K562 (cell line): ENCODE data around the gene SP100. TPM values are rescaled to one million over a fixed set of nuclear protein-coding genes. Genes with fewer than 3 reads are reported as not detected.

Source experiments
- ATAC-seq: fragments of 200-7000 bp; cut with Tn5 transposase; 3 replicates; pipeline ENCODE4 v1.9.1; 2020; ENCODE audit warnings: moderate library complexity
- BruUV-seq: library from RNA; stranded (reverse); fragments of 400-500 nt; replicated peaks from 2 replicates; lab custom pipeline; 2021; lab: Mats Ljungman, UMichigan
- CTCF ChIA-PET: fragments of 300-600 bp; formaldehyde crosslinking; extraction: SDS; loops from one replicate; lab custom pipeline; 2021; ENCODE audit warnings: low intra/inter-chr PET ratio; lab: Yijun Ruan, JAX
- POLR2A ChIA-PET: fragments of 300-600, 350-650 bp; sonication (Branson Sonifier 250); formaldehyde crosslinking; extraction: SDS; loops from one replicate; lab custom pipeline; 2021; ENCODE audit warnings: antibody characterized with exemption, inconsistent platforms; lab: Yijun Ruan, JAX
- DNase-seq, 4 experiments: peaks; one replicate each; pipeline versions ENCODE4 v3.0.0 to v3.0.0-alpha.2; 2011 to 2018; ENCODE audit warnings: low spot score in 3 of 4, mixed read lengths in 3 of 4; ENCODE audit errors: extremely low read depth in 1 of 4
- FAIRE-seq: peaks from 2 replicates; lab custom pipeline; 2011; peaks lifted over from hg19 to GRCh38; lab: Jason Lieb, UNC
- H2AFZ ChIP-seq: 2 replicates; pipeline ENCODE4 v1.6.0; 2011; ENCODE audit warnings: low read depth, low read length, control low read depth, inconsistent platforms
- H3K27ac ChIP-seq: fragments of 200-600 bp; 3 replicates; pipeline ENCODE4 v1.8.0; 2011; ENCODE audit warnings: low read depth, mild to moderate bottlenecking, control low read depth, inconsistent platforms, low read length, moderate library complexity, mixed read lengths; ENCODE audit errors: extremely low read depth
- H3K27me3 ChIP-seq, 2 experiments: fragments of 300-600 bp in 1 of 2; 2 replicates in 1 of 2; 3 replicates in 1 of 2; pipeline versions ENCODE4 v1.6.0 to v1.8.0; 2011; ENCODE audit warnings: inconsistent platforms in 2 of 2, low read length in 2 of 2, mild to moderate bottlenecking in 1 of 2, mixed read lengths in 1 of 2, moderate library complexity in 1 of 2; ENCODE audit not compliant: control insufficient read depth in 2 of 2, insufficient read depth in 2 of 2
- H3K36me3 ChIP-seq: fragments of 300-600 bp; 3 replicates; pipeline ENCODE4 v1.8.0; 2011; ENCODE audit warnings: mild to moderate bottlenecking, low read length, inconsistent platforms; ENCODE audit not compliant: control insufficient read depth, insufficient read depth
- H3K4me1 ChIP-seq, 2 experiments: fragments of 200-600 bp in 1 of 2; replicated peaks in 1 of 2; 2 replicates in 1 of 2; 3 replicates in 1 of 2; pipeline versions ENCODE4 v1.5.1 to v1.8.0; 2011; ENCODE audit warnings: inconsistent platforms in 2 of 2, low read length in 2 of 2, mild to moderate bottlenecking in 1 of 2, mixed read lengths in 1 of 2, moderate library complexity in 1 of 2; ENCODE audit not compliant: control insufficient read depth in 2 of 2, insufficient read depth in 2 of 2
- H3K4me2 ChIP-seq: 2 replicates; pipeline ENCODE4 v1.6.1; 2011; ENCODE audit warnings: low read length, control low read depth, inconsistent platforms, mixed read lengths; ENCODE audit not compliant: insufficient read depth
- H3K4me3 ChIP-seq: fragments of 200-600 bp; sonication (generic), shearing (Covaris generic); 2 replicates; pipeline ENCODE4 v1.5.1; 2016; ENCODE audit warnings: control low read depth, inconsistent platforms
- H3K79me2 ChIP-seq: fragments of 200-600 bp; 3 replicates; pipeline ENCODE4 v1.8.0; 2011; ENCODE audit warnings: low read length, inconsistent platforms; ENCODE audit not compliant: control insufficient read depth, insufficient read depth
- H3K9ac ChIP-seq, 2 experiments: 2 replicates each; pipeline versions ENCODE4 v1.6.0 to v1.6.1; 2011; ENCODE audit warnings: low read depth in 2 of 2, low read length in 2 of 2, control low read depth in 1 of 2, inconsistent platforms in 1 of 2, mild to moderate bottlenecking in 1 of 2, mixed read lengths in 1 of 2; ENCODE audit not compliant: insufficient read depth in 1 of 2
- H3K9me1 ChIP-seq: one replicate; pipeline ENCODE4 v1.6.0; 2011; ENCODE audit warnings: inconsistent platforms, mild to moderate bottlenecking, low read length, moderate library complexity; ENCODE audit not compliant: control insufficient read depth, insufficient read depth
- H3K9me3 ChIP-seq: replicated peaks from 2 replicates; pipeline ENCODE4 v1.5.1; 2011; ENCODE audit warnings: low read depth, low read length, inconsistent platforms; ENCODE audit not compliant: control insufficient read depth, insufficient read depth
- H4K20me1 ChIP-seq: replicated peaks from 2 replicates; pipeline ENCODE4 v1.6.1; 2011; ENCODE audit warnings: low read length, inconsistent platforms, mixed read lengths; ENCODE audit not compliant: control insufficient read depth, insufficient read depth
- CBFA2T2 ChIP-seq: fragments of 450-650 bp; conservative IDR thresholded peaks from 2 replicates; pipeline ENCODE4 v1.6.1; 2017; ENCODE audit warnings: mild to moderate bottlenecking
- ETV6 ChIP-seq, 3 experiments: fragments of 150-350 bp in 1 of 3; sonication (generic) in 1 of 3; formaldehyde crosslinking in 1 of 3; IDR thresholded peaks; 2 replicates each; pipeline versions ENCODE4 v1.6.1 to v1.8.0; 2014 to 2022; ENCODE audit warnings: borderline replicate concordance in 2 of 3, low read depth in 2 of 3, antibody characterized with exemption in 1 of 3, low read length in 1 of 3, mild to moderate bottlenecking in 1 of 3, missing genetic modification reagents in 1 of 3
- GABPB2 ChIP-seq: fragments of 250-450 bp; sonication (Bioruptor Pico); conservative IDR thresholded peaks from 2 replicates; pipeline ENCODE4 v1.5.1; 2021; ENCODE audit warnings: mild to moderate bottlenecking
- HNRNPUL1 ChIP-seq: fragments of 200-400 bp; formaldehyde crosslinking; IDR thresholded peaks from 2 replicates; pipeline ENCODE4 v1.6.1; 2017; ENCODE audit warnings: low read length
- MYNN ChIP-seq, 2 experiments: sonication (generic); formaldehyde crosslinking in 1 of 2; IDR thresholded peaks; 2 replicates each; pipeline versions ENCODE4 v1.5.0 to v1.6.1; 2016 to 2020; ENCODE audit warnings: antibody characterized with exemption in 1 of 2, missing genetic modification reagents in 1 of 2
- ZBTB12 ChIP-seq: fragments of 250-450 bp; sonication (Bioruptor Pico); IDR thresholded peaks from 2 replicates; pipeline ENCODE4 v1.4.0; 2020
- ZNF785 ChIP-seq: fragments of 250-450 bp; sonication (Bioruptor Pico); IDR thresholded peaks from 2 replicates; pipeline ENCODE4 v1.4.0; 2020; ENCODE audit warnings: mild to moderate bottlenecking
- WGBS: fragments of 100-300 bp; shearing (Covaris generic); methylation state at CpG from one replicate; pipeline ENCODE4 v1.1.6; 2016; ENCODE audit warnings: low coverage, mixed read lengths; ENCODE audit not compliant: insufficient coverage; ENCODE audit errors: missing lambda C conversion rate; 5-methylcytosine and 5-hydroxymethylcytosine counted together
- in situ Hi-C: fragments of 300-500 bp; cut with MboI; formaldehyde crosslinking; loops from 4 replicates; pipeline ENCODE4 v1.15.0; 2018; ENCODE audit warnings: inconsistent platforms, mixed read lengths
- intact Hi-C: fragments of 100-400 bp; cut with micrococcal nuclease; formaldehyde crosslinking; loops from 2 replicates; pipeline ENCODE4 v1.14.2; 2022
- polyA plus RNA-seq, 8 experiments: library from polyadenylated mRNA; depleted of rRNA in 4 of 8; stranded (reverse) in 5 of 8; unstranded in 3 of 8; fragments of >200 nt; fragmentation: Nextera tagmentation in 2 of 8; fragmentation: Illumina TruSeq in 1 of 8; extraction: Ambion mirVana in 2 of 8; extraction: Trizol in 1 of 8; gene quantifications; 2 replicates each; pipeline versions ENCODE4 v1.2.1 to v1.2.3, GENCODE V29; 2011 to 2014; ENCODE audit warnings: inconsistent platforms in 1 of 8, missing spikeins in 1 of 8
- total RNA-seq, 7 experiments: library from RNA; depleted of rRNA in 6 of 7; stranded (reverse); fragments of >200 nt in 6 of 7; fragmentation: Illumina TruSeq in 2 of 7; extraction: Trizol in 2 of 7; gene quantifications; 2 replicates each; pipeline versions ENCODE4 v1.2.1 to v1.2.3, GENCODE V29; 2011 to 2021; ENCODE audit warnings: low replicate concordance in 1 of 7

SP100 gene
- total and polyA plus RNA-seq, 9 of the 15 experiments (the other 6 are each of a cell fraction or from before 2014, with no cell fraction given), result 19.2 to 39.2 (median 34.6) TPM

GRCh38 chr2:230447036-230447435 lies 31.0 kb downstream of the SP100 start:
- in situ Hi-C loops (no loop called here), intact Hi-C loops (no loop called here)
- Histone ChIP-seq H2AFZ (no peak overlapping the region), H3K4me2 (no peak overlapping the region), H3K9ac (no peak overlapping the region), H3K4me3 (no peak overlapping the region), H3K27ac (no peak overlapping the region), H3K36me3 (peaks cover 31% of the 10 kb centered on the region), H3K9me1 (no peaks in the 10 kb centered on the region), H3K79me2 (no peaks in the 10 kb centered on the region), H3K9me3 (no peaks in the 10 kb centered on the region), H3K27me3 (no peaks in the 10 kb centered on the region), H4K20me1 (no peaks in the 10 kb centered on the region), H3K4me1 (no peaks in the 10 kb centered on the region)
- POLR2A ChIA-PET, result no interaction called here
- CTCF ChIA-PET, result no interaction called here
- WGBS, result 76% methylated on average over 6 of the region's 7 CpGs
- BruUV-seq, result no TSS peak
- ATAC-seq, result no peak
- no peak for FAIRE-seq
- TF ChIP-seq ETV6 (IDR thresholded peaks at IDR 0.05; ENCODE audit: borderline replicate concordance in 1 of 2, low read depth in 2 of 2, low read length in 1 of 2), result no peak
- TF ChIP-seq ETV6 (CRISPR knock-in tag; IDR thresholded peaks at IDR 0.05; ENCODE audit: borderline replicate concordance), result no peak
- TF ChIP-seq ZNF785 (CRISPR knock-in tag), result no peak
- TF ChIP-seq MYNN (IDR thresholded peaks at IDR 0.05), result no peak
- no peak for TF ChIP-seq MYNN (CRISPR knock-in tag; IDR thresholded peaks at IDR 0.05)
- TF ChIP-seq ZBTB12, result no peak
- TF ChIP-seq CBFA2T2, result no peak
- TF ChIP-seq HNRNPUL1, result no peak
- TF ChIP-seq GABPB2 (CRISPR knock-in tag), result no peak
- no peak for DNase-seq
